Muscle of leg (tissue), 11 donors: ENCODE measurements around the gene SSTR3. TPM values are rescaled to one million over a fixed set of nuclear protein-coding genes. Genes with fewer than 3 reads are reported as not detected.
"Not testable (repeated sequence)": the region's sequence is repeated elsewhere in the genome, so short reads cannot be mapped to it uniquely, and the experiment has no call there.

Experiments used
- DNase-seq: peaks from one replicate; pipeline ENCODE4 v3.0.0; 2013
- H3K27ac ChIP-seq: one replicate; pipeline ENCODE4 v1.5.1; 2013; ENCODE audit warnings: mild to moderate bottlenecking, low read length, control low read depth
- H3K27me3 ChIP-seq: one replicate; pipeline ENCODE4 v1.6.1; 2013; ENCODE audit warnings: low read length; ENCODE audit not compliant: control insufficient read depth, insufficient read depth
- H3K36me3 ChIP-seq: one replicate; pipeline ENCODE4 v1.6.1; 2013; ENCODE audit warnings: low read length; ENCODE audit not compliant: control insufficient read depth, insufficient read depth
- H3K4me1 ChIP-seq: one replicate; pipeline ENCODE4 v1.6.1; 2013; ENCODE audit warnings: low read length; ENCODE audit not compliant: control insufficient read depth, insufficient read depth
- H3K4me3 ChIP-seq: one replicate; pipeline ENCODE4 v1.5.1; 2013; ENCODE audit warnings: low read length, control low read depth
- H3K9me3 ChIP-seq: replicated peaks from 2 replicates; pipeline ENCODE4 v1.6.1; 2013; ENCODE audit warnings: low read depth, low read length; ENCODE audit not compliant: control insufficient read depth
- WGBS: methylation state at CpG from one replicate; pipeline ENCODE4 v1.1.5; 2013; ENCODE audit warnings: missing lambda C conversion rate; ENCODE audit not compliant: insufficient coverage; 5-methylcytosine and 5-hydroxymethylcytosine counted together
- polyA plus RNA-seq, 8 donors: library from polyadenylated mRNA; unstranded; fragments of 120-200 nt; gene quantifications; one replicate each; pipeline versions ENCODE4 v1.2.1 to v1.2.3, GENCODE V29; 2013; ENCODE audit warnings: inconsistent platforms in 1 of 8, low replicate concordance in 1 of 8; ENCODE audit not compliant: insufficient read length in 8 of 8, insufficient read depth in 1 of 8
- total RNA-seq: library from RNA; stranded (reverse); fragments of 120-200 nt; gene quantifications from one replicate; pipeline ENCODE4 v1.2.4, GENCODE V29; 2013

The SSTR3 gene
- total and polyA plus RNA-seq, 9 donors, result 0.04 TPM; not detected in 8

GRCh38 chr22:37254209-37254866 is 42.1 kb upstream of the SSTR3 start:
- no peaks in the 10 kb centered on the region for H3K9me3 ChIP-seq
- no peak overlapping the region for H3K27ac ChIP-seq
- peaks cover 3% of the 10 kb centered on the region for H3K4me1 ChIP-seq
- H3K4me3 ChIP-seq, result no peak overlapping the region
- DNase-seq, result no peak
- H3K27me3 ChIP-seq, result peaks cover 38% of the 10 kb centered on the region
- WGBS, result no CpG with 5 or more reads among the region's 5 CpGs
- H3K36me3 ChIP-seq, result no peaks in the 10 kb centered on the region

GRCh38 chr22:37253126-37253660 is 40.9 kb upstream of the SSTR3 start:
- Histone ChIP-seq H3K27ac (no peak overlapping the region), H3K36me3 (no peaks in the 10 kb centered on the region), H3K27me3 (peaks cover 27% of the 10 kb centered on the region), H3K9me3 (no peaks in the 10 kb centered on the region), H3K4me3 (no peak overlapping the region), H3K4me1 (no peaks in the 10 kb centered on the region)
- no peak for DNase-seq
- WGBS, result 0% methylated on average over 2 of the region's 7 CpGs

- not testable (repeated sequence) for H3K27ac ChIP-seq, DNase-seq, H3K9me3 ChIP-seq, H3K4me3 ChIP-seq, H3K36me3 ChIP-seq, H3K4me1 ChIP-seq
- peaks cover 20% of the 10 kb centered on the region for H3K27me3 ChIP-seq
- 73% methylated on average over 3 of the region's 8 CpGs for WGBS
These were observed 39.6 kb upstream of the SSTR3 start for GRCh38 chr22:37251836-37252235.

GRCh38 chr22:37249986-37250385 is 37.7 kb upstream of the SSTR3 start:
- 76% methylated on average over 5 of the region's 12 CpGs for WGBS
- DNase-seq, result no peak
- Histone ChIP-seq H3K36me3 (no peaks in the 10 kb centered on the region), H3K27me3 (peaks cover 11% of the 10 kb centered on the region), H3K27ac (no peak overlapping the region), H3K4me3 (no peak overlapping the region), H3K9me3 (no peaks in the 10 kb centered on the region), H3K4me1 (peaks cover 3% of the 10 kb centered on the region)

GRCh38 chr22:37248251-37248650 is 36.0 kb upstream of the SSTR3 start:
- H3K4me1 ChIP-seq, result peaks cover 16% of the 10 kb centered on the region
- H3K27me3 ChIP-seq, result peaks cover 15% of the 10 kb centered on the region
- H3K4me3 ChIP-seq, result no peak overlapping the region
- H3K36me3 ChIP-seq, result no peaks in the 10 kb centered on the region
- no peaks in the 10 kb centered on the region for H3K9me3 ChIP-seq
- H3K27ac ChIP-seq, result no peak overlapping the region
- DNase-seq, result no peak
- WGBS, result 40% methylated on average over 1 of the region's 6 CpGs

- no peaks in the 10 kb centered on the region for H3K9me3 ChIP-seq
- H3K27me3 ChIP-seq, result peaks cover 15% of the 10 kb centered on the region
- no peaks in the 10 kb centered on the region for H3K36me3 ChIP-seq
- no CpG with 5 or more reads among the region's 6 CpGs for WGBS
- no peak for DNase-seq
- H3K4me1 ChIP-seq, result peaks cover 20% of the 10 kb centered on the region
- H3K27ac ChIP-seq, result no peak overlapping the region
- H3K4me3 ChIP-seq, result no peak overlapping the region
These were observed 33.5 kb upstream of the SSTR3 start for GRCh38 chr22:37245740-37246139.

GRCh38 chr22:37244922-37245722 is 32.8 kb upstream of the SSTR3 start:
- H3K27me3 ChIP-seq, result peaks cover 15% of the 10 kb centered on the region
- DNase-seq, result no peak
- peaks cover 20% of the 10 kb centered on the region for H3K4me1 ChIP-seq
- H3K36me3 ChIP-seq, result no peaks in the 10 kb centered on the region
- H3K9me3 ChIP-seq, result no peaks in the 10 kb centered on the region
- no peak overlapping the region for H3K27ac ChIP-seq
- no peak overlapping the region for H3K4me3 ChIP-seq
- 66% methylated on average over 16 of the region's 22 CpGs for WGBS

GRCh38 chr22:37244114-37244921 is 32.0 kb upstream of the SSTR3 start, which contains the start of gene RAC2:
Gene RAC2, minus strand, starts transcription at chr22:37244269. Its CDS starts 121 bp downstream, at chr22:37244148.
- Histone ChIP-seq H3K36me3 (no peaks in the 10 kb centered on the region), H3K27me3 (peaks cover 15% of the 10 kb centered on the region), H3K27ac (peak within 1 kb of the TSS; percentile 13), H3K4me3 (peak within 1 kb of the TSS; percentile 21), H3K4me1 (peaks cover 20% of the 10 kb centered on the region), H3K9me3 (no peaks in the 10 kb centered on the region)
- 12% methylated on average over 20 of the region's 23 CpGs for WGBS
- peak; percentile 65 for DNase-seq

- H3K4me1 ChIP-seq, result peaks cover 20% of the 10 kb centered on the region
- WGBS, result 39% methylated on average over 5 of the region's 12 CpGs
- peaks cover 15% of the 10 kb centered on the region for H3K27me3 ChIP-seq
These were observed 31.3 kb upstream of the SSTR3 start for GRCh38 chr22:37243402-37244113.

More at GRCh38 chr22:37243402-37244113, 31.3 kb upstream of the SSTR3 start:
- DNase-seq, result no peak
- H3K4me3 ChIP-seq, result peak overlapping the region; percentile 21
- peak overlapping the region; percentile 13 for H3K27ac ChIP-seq
- H3K36me3 ChIP-seq, result no peaks in the 10 kb centered on the region
- H3K9me3 ChIP-seq, result no peaks in the 10 kb centered on the region
